GM23248 (cell line): ENCODE data around the gene CNKSR3. TPM values are rescaled to one million over a fixed set of nuclear protein-coding genes. Genes with fewer than 3 reads are reported as not detected.

Experiments used
- DNase-seq: peaks from one replicate; pipeline ENCODE4 v3.0.0-alpha.2; 2015
- H2AFZ ChIP-seq: fragments of 200-600 bp; sonication (generic); 2 replicates; pipeline ENCODE4 v1.6.1; 2016; ENCODE audit warnings: antibody characterized with exemption
- H3F3A ChIP-seq: fragments of 200-600 bp; sonication (generic); 2 replicates; pipeline ENCODE4 v1.6.1; 2016; ENCODE audit warnings: mild to moderate bottlenecking, antibody characterized with exemption, mixed run types; ENCODE audit not compliant: insufficient read depth
- H3K27ac ChIP-seq: fragments of 200-600 bp; sonication (generic); 2 replicates; pipeline ENCODE4 v1.5.1; 2016; ENCODE audit warnings: mild to moderate bottlenecking
- H3K27me3 ChIP-seq: fragments of 200-600 bp; sonication (generic); replicated peaks from 2 replicates; pipeline ENCODE4 v1.6.1; 2016; ENCODE audit warnings: mild to moderate bottlenecking; ENCODE audit not compliant: insufficient read depth
- H3K36me3 ChIP-seq: fragments of 200-600 bp; sonication (generic); 2 replicates; pipeline ENCODE4 v1.6.1; 2016; ENCODE audit warnings: low read depth, mild to moderate bottlenecking
- H3K4me1 ChIP-seq: fragments of 200-600 bp; sonication (generic); 2 replicates; pipeline ENCODE4 v1.6.1; 2016; ENCODE audit warnings: mild to moderate bottlenecking; ENCODE audit not compliant: insufficient read depth
- H3K4me2 ChIP-seq: fragments of 200-600 bp; sonication (generic); one replicate; pipeline ENCODE4 v1.6.1; 2016; ENCODE audit warnings: mild to moderate bottlenecking; ENCODE audit not compliant: unreplicated experiment
- H3K4me3 ChIP-seq: fragments of 200-600 bp; sonication (generic); 2 replicates; pipeline ENCODE4 v1.5.1; 2016; ENCODE audit warnings: mild to moderate bottlenecking
- H3K79me2 ChIP-seq: fragments of 200-600 bp; sonication (generic); 2 replicates; pipeline ENCODE4 v1.6.1; 2016; ENCODE audit warnings: mild to moderate bottlenecking; ENCODE audit not compliant: insufficient read depth
- H3K9ac ChIP-seq: fragments of 200-600 bp; sonication (generic); 2 replicates; pipeline ENCODE4 v1.6.1; 2016; ENCODE audit warnings: mild to moderate bottlenecking
- H3K9me2 ChIP-seq: fragments of 200-600 bp; sonication (generic); 2 replicates; pipeline ENCODE4 v1.6.1; 2016; ENCODE audit warnings: mixed run types, mild to moderate bottlenecking, moderate library complexity; ENCODE audit not compliant: insufficient read depth
- H3K9me3 ChIP-seq: fragments of 200-600 bp; sonication (generic); one replicate; pipeline ENCODE4 v1.6.1; 2017; ENCODE audit warnings: low read depth
- H4K20me1 ChIP-seq: fragments of 200-600 bp; sonication (generic); 2 replicates; pipeline ENCODE4 v1.6.0; 2016; ENCODE audit not compliant: insufficient read depth
- EZH2 ChIP-seq: fragments of 200-600 bp; sonication (generic); IDR thresholded peaks from 2 replicates; pipeline ENCODE4 v1.6.1; 2018; ENCODE audit warnings: antibody characterized with exemption, mild to moderate bottlenecking; ENCODE audit not compliant: insufficient read depth, poor library complexity, severe bottlenecking
- EZH2phosphoT487 ChIP-seq: fragments of 200-600 bp; sonication (generic); IDR thresholded peaks from 2 replicates; pipeline ENCODE4 v1.6.1; 2018; ENCODE audit warnings: antibody characterized with exemption, moderate library complexity, mild to moderate bottlenecking, low read depth; ENCODE audit not compliant: insufficient read depth
- WGBS, 2 experiments: methylation state at CpG; one replicate each; pipeline ENCODE4 v1.1.6; 2015 to 2017; ENCODE audit warnings: low lambda C conversion rate in 2 of 2, low coverage in 1 of 2; ENCODE audit errors: missing lambda C conversion rate in 2 of 2; 5-methylcytosine and 5-hydroxymethylcytosine counted together
- in situ Hi-C: fragments of 300-500 bp; cut with MboI; formaldehyde crosslinking; loops from 2 replicates; pipeline ENCODE4 v1.15.0; 2020
- polyA plus RNA-seq: library from polyadenylated mRNA; unstranded; fragments of >200 nt; fragmentation: Nextera tagmentation; extraction: Ambion mirVana; gene quantifications from 2 replicates; pipeline ENCODE4 v1.2.1, GENCODE V29; 2016
- total RNA-seq: library from RNA; depleted of rRNA; stranded (reverse); fragments of >200 nt; shearing (Covaris generic); gene quantifications from 2 replicates; pipeline ENCODE4 v1.2.3, GENCODE V29; 2014

The CNKSR3 gene
- total and polyA plus RNA-seq, 2 experiments from 2014 or later: 1.7 to 1.9 TPM

DNA sequence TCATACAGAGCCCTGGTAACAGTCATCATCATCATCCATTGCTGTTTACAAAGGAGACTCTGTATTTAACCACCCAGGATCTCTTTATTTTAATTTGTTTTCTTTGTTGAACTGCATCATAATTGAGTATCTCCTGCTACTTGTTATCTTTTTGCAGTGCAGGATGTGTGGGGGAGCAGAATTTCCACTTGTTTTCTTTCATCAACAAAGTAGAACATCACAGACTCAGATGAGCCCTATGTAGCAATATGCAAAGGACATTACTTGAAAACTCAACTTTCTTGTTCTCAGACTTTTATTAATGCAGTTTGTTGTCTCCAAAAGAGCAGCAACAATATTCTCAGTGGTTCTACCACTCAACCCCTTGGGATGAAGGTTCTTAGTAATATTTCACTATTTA is 115.2 kb downstream of the CNKSR3 start:
- Histone ChIP-seq H2AFZ (no peak overlapping the region), H4K20me1 (no peaks in the 10 kb centered on the region), H3K9ac (no peak overlapping the region), H3K9me2 (no peaks in the 10 kb centered on the region), H3K4me2 (no peak overlapping the region), H3K27ac (no peak overlapping the region), H3K4me1 (0 out of 2 replicates have a peak, but pooled peaks cover 9% of the 10 kb centered on the region), H3K36me3 (no peaks in the 10 kb centered on the region), H3K79me2 (no peaks in the 10 kb centered on the region), H3K4me3 (no peak overlapping the region), H3F3A (no peaks in the 10 kb centered on the region), H3K27me3 (0 out of 2 replicates have a peak, but pooled peaks cover under 1% of the 10 kb centered on the region), H3K9me3 (no peaks in the 10 kb centered on the region)
- TF ChIP-seq EZH2phosphoT487: no peak
- no peak for TF ChIP-seq EZH2
- DNase-seq: no peak
- in situ Hi-C loops: no loop called here

GRCh38 chr6:154394571-154394970 is 115.9 kb downstream of the CNKSR3 start:
- Histone ChIP-seq H3K9me3 (no peaks in the 10 kb centered on the region), H3K4me3 (no peak overlapping the region), H3K27ac (no peak overlapping the region), H3K79me2 (no peaks in the 10 kb centered on the region), H3K4me2 (no peak overlapping the region), H3K9me2 (no peaks in the 10 kb centered on the region), H3K27me3 (0 out of 2 replicates have a peak, but pooled peaks cover 3% of the 10 kb centered on the region), H3K4me1 (0 out of 2 replicates have a peak, but pooled peaks cover 9% of the 10 kb centered on the region), H2AFZ (no peak overlapping the region), H4K20me1 (no peaks in the 10 kb centered on the region), H3F3A (no peaks in the 10 kb centered on the region), H3K36me3 (no peaks in the 10 kb centered on the region), H3K9ac (no peak overlapping the region)
- no peak for TF ChIP-seq EZH2phosphoT487
- TF ChIP-seq EZH2: no peak
- in situ Hi-C loops: no loop called here
- no peak for DNase-seq
- 91 to 94% methylated on average over 3 of the region's 3 CpGs for WGBS, 2 experiments

DNA sequence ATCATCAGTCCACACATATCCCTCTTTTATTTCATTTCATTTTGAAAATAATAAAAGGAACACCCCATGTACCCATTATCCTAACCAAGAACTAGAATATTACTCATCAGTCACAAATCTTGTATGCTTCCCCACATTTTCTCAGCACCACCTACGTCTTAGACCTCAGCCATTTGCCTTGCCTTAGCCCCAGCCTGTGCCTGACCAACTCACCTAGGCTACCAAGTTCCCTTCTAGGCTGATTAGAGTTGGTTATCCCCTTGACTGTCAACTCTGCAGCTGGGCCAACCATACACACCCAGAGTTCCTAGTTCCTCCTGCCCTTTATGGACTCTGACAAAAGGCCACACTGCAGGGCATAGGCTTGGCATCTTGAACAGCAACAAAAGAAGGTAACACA is 120.5 kb downstream of the CNKSR3 start:
- H3K9ac ChIP-seq: no peak overlapping the region
- 0 out of 2 replicates have a peak, but pooled peaks cover 4% of the 10 kb centered on the region for H3K36me3 ChIP-seq
- no peak overlapping the region for H2AFZ ChIP-seq
- no peaks in the 10 kb centered on the region for H4K20me1 ChIP-seq
- no peak for DNase-seq
- WGBS, 2 experiments: 84 to 88% methylated on average over 1 of the region's 1 CpG
- H3K9me3 ChIP-seq: peaks cover 5% of the 10 kb centered on the region
- peaks cover 12% of the 10 kb centered on the region for H3K4me1 ChIP-seq
- H3F3A ChIP-seq: peaks cover 9% of the 10 kb centered on the region; the same call in 1 of the 2 replicates
- no peaks in the 10 kb centered on the region for H3K79me2 ChIP-seq
- no peak overlapping the region for H3K27ac ChIP-seq
- H3K4me3 ChIP-seq: no peak overlapping the region
- in situ Hi-C loops: no loop called here
- no peak overlapping the region for H3K4me2 ChIP-seq
- TF ChIP-seq EZH2 (no peak), EZH2phosphoT487 (no peak)
- H3K27me3 ChIP-seq: peaks cover 10% of the 10 kb centered on the region
- H3K9me2 ChIP-seq: no peaks in the 10 kb centered on the region

DNA sequence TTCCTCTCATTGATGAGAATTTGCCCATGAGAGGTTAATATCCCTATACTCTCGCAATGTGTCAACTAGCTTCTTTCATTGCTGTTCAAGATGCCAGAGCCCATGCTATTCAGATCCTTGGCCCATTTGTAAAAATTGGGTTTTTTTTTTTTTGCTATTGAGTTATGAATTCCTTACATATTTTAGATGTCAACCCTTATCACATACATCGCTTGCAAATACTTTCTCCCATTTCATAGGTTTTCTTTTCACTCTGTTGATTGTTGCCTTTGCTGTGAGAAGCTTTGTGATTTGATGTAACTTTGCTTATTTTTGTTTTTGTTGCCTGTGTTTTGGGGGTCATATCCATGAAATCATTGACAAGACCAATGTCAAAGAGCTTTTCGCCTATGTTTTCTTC is 121.7 kb downstream of the CNKSR3 start:
- H3K79me2 ChIP-seq: no peaks in the 10 kb centered on the region
- no peak overlapping the region for H3K27ac ChIP-seq
- H3K27me3 ChIP-seq: peaks cover 11% of the 10 kb centered on the region
- no peaks in the 10 kb centered on the region for H4K20me1 ChIP-seq
- H3K4me1 ChIP-seq: peaks cover 12% of the 10 kb centered on the region
- no peak overlapping the region for H3K9ac ChIP-seq
- H3K9me2 ChIP-seq: no peaks in the 10 kb centered on the region
- H3K9me3 ChIP-seq: peaks cover 5% of the 10 kb centered on the region
- in situ Hi-C loops: no loop called here
- no peak overlapping the region for H3K4me3 ChIP-seq
- TF ChIP-seq EZH2phosphoT487: no peak
- TF ChIP-seq EZH2: no peak
- DNase-seq: no peak
- H2AFZ ChIP-seq: no peak overlapping the region
- 0 out of 2 replicates have a peak, but pooled peaks cover 4% of the 10 kb centered on the region for H3K36me3 ChIP-seq
- 95 to 96% methylated on average over 3 of the region's 3 CpGs for WGBS, 2 experiments
- H3F3A ChIP-seq: peaks cover 9% of the 10 kb centered on the region; the same call in 1 of the 2 replicates
- H3K4me2 ChIP-seq: no peak overlapping the region
